ENCODE measurements around the gene C10orf120. TPM values are rescaled to one million over a fixed set of nuclear protein-coding genes. Genes with fewer than 3 reads are reported as not detected.

The C10orf120 gene
- total and polyA plus RNA-seq, 7 experiments from 2014 or later: not detected

DNA sequence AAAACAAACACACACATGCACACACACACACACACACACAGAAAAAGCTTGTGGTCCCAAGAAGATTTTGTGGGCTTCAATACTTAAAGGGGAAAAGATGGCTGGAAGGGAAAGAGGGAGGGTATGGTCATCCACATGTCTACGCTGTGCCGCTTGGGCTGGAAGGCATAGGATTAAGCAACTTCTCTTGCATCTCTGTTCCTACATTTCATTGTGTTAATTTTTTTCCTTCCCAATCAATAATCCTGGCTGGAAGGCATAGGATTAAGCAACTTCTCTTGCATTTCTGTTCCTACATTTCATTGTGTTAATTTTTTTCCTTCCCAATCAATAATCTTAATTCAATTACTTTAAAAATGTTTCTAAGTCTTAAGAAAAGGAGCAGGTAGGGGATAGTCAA is 30.6 kb downstream of the C10orf120 start:
- ATAC-seq (no peak), DNase-seq (no peak)
- Mint-ChIP-seq H3K27ac (no peak overlapping the region), H3K27me3 (peaks cover 8 to 38% (median 27%) of the 10 kb centered on the region in 5 donors), H3K4me1 (peaks cover 0 to 2% (median 0%) of the 10 kb centered on the region in 7 donors), H3K9me3 (no peaks in the 10 kb centered on the region), H3K36me3 (no peaks in the 10 kb centered on the region), H3K4me3 (no peak overlapping the region)
- Histone ChIP-seq H3K27me3 (ENCODE audit: control insufficient read depth in 2 of 2, insufficient read depth in 2 of 2, low read length in 2 of 2) (peaks cover 0 to 5% of the 10 kb centered on the region in 2 donors), H3K4me1 (ENCODE audit: control insufficient read depth in 2 of 2, insufficient read depth in 2 of 2, low read length in 2 of 2) (no peaks in the 10 kb centered on the region), H3K36me3 (ENCODE audit: control insufficient read depth in 2 of 3, insufficient read depth in 3 of 3, low read length in 3 of 3) (no peaks in the 10 kb centered on the region), H3K27ac (ENCODE audit: low read depth, low read length) (no peak overlapping the region), H3K4me3 (ENCODE audit: low read length) (no peak overlapping the region), H3K9me3 (ENCODE audit: control insufficient read depth in 2 of 3, low read length in 3 of 3) (no peaks in the 10 kb centered on the region)
- intact Hi-C loops (cut with micrococcal nuclease): no loop called here
- CTCF ChIA-PET: no interaction called here
- POLR2A ChIA-PET: no interaction called here

DNA sequence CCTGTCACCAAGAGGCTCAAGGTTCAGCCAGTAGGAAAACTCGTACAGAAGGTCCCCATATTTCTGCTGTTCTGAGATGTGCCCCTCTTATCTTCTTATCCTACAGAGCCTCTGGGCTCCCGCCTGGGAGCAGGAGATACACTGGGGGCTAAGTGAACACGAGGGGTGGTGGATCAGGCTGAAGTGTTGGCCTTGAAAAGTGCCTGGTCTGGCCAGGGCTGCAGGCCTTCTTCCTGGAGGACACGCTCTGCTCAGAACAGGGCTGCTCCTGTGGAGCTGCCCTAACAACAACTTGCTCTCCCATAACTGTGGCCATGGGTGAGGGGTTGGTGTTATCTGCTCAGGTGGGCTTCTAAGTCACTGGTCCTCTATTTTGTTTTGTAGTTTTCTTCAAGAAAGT is 33.7 kb downstream of the C10orf120 start:
- Histone ChIP-seq H3K9me3 (ENCODE audit: control insufficient read depth in 2 of 3, low read length in 3 of 3) (no peaks in the 10 kb centered on the region), H3K36me3 (ENCODE audit: control insufficient read depth in 2 of 3, insufficient read depth in 3 of 3, low read length in 3 of 3) (no peaks in the 10 kb centered on the region), H3K4me1 (ENCODE audit: control insufficient read depth in 2 of 2, insufficient read depth in 2 of 2, low read length in 2 of 2) (no peaks in the 10 kb centered on the region), H3K27ac (ENCODE audit: low read depth, low read length) (no peak overlapping the region), H3K4me3 (ENCODE audit: low read length) (no peak overlapping the region), H3K27me3 (ENCODE audit: control insufficient read depth in 2 of 2, insufficient read depth in 2 of 2, low read length in 2 of 2) (peaks cover 0 to 5% of the 10 kb centered on the region in 2 donors)
- H3K9me3 Mint-ChIP-seq: peaks cover 0 to 1% (median 0%) of the 10 kb centered on the region in 11 donors
- DNase-seq: no peak
- no peak for ATAC-seq
- ChIA-PET CTCF (no interaction called here), POLR2A (no interaction called here)
- intact Hi-C loops (cut with micrococcal nuclease): no loop called here
- H3K4me1 Mint-ChIP-seq: peaks cover 0 to 2% (median 0%) of the 10 kb centered on the region in 7 donors
- H3K36me3 Mint-ChIP-seq: no peaks in the 10 kb centered on the region
- H3K27ac Mint-ChIP-seq: no peak overlapping the region
- peaks cover 6 to 41% (median 26%) of the 10 kb centered on the region in 5 donors for H3K27me3 Mint-ChIP-seq
- H3K4me3 Mint-ChIP-seq: no peak overlapping the region

DNA sequence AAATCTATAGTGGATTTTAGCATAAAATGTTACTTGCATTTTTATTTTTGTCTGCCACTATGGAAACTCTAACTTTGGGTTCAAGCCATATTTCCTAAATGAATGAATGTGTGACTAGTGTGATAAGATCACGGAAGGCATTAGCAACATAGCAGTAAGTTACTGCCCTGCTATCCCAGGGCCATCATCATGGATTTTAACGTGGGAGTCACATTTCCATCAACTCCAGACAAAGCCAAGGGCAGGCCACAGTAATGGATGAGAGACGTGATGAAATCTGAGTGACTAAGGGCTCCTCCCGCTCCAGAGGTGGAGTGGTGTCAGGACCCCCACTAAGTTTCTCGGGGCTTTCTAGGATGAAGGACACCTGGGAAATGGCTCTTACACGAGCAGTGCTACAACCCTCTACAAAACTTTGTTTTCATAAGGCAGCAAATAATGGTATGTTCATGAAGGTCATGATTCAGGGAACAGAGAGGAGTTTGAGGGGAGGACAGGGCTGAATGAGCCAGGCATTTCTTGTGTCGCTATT is 34.3 kb downstream of the C10orf120 start:
- Histone ChIP-seq H3K36me3 (ENCODE audit: control insufficient read depth in 2 of 3, insufficient read depth in 3 of 3, low read length in 3 of 3) (no peaks in the 10 kb centered on the region), H3K27ac (ENCODE audit: low read depth, low read length) (no peak overlapping the region), H3K9me3 (ENCODE audit: control insufficient read depth in 2 of 3, low read length in 3 of 3) (no peaks in the 10 kb centered on the region), H3K4me3 (ENCODE audit: low read length) (no peak overlapping the region), H3K27me3 (ENCODE audit: control insufficient read depth in 2 of 2, insufficient read depth in 2 of 2, low read length in 2 of 2) (peaks cover 0 to 5% of the 10 kb centered on the region in 2 donors), H3K4me1 (ENCODE audit: control insufficient read depth in 2 of 2, insufficient read depth in 2 of 2, low read length in 2 of 2) (no peaks in the 10 kb centered on the region)
- Mint-ChIP-seq H3K4me1 (peaks cover 0 to 2% (median 0%) of the 10 kb centered on the region in 7 donors), H3K27me3 (peaks cover 6 to 35% (median 26%) of the 10 kb centered on the region in 5 donors), H3K9me3 (peaks cover 0 to 2% (median 0%) of the 10 kb centered on the region in 11 donors), H3K27ac (no peak overlapping the region), H3K4me3 (no peak overlapping the region), H3K36me3 (no peaks in the 10 kb centered on the region)
- POLR2A ChIA-PET: no interaction called here
- CTCF ChIA-PET: no interaction called here
- intact Hi-C loops (cut with micrococcal nuclease): no loop called here
- DNase-seq (no peak), ATAC-seq (no peak)

DNA sequence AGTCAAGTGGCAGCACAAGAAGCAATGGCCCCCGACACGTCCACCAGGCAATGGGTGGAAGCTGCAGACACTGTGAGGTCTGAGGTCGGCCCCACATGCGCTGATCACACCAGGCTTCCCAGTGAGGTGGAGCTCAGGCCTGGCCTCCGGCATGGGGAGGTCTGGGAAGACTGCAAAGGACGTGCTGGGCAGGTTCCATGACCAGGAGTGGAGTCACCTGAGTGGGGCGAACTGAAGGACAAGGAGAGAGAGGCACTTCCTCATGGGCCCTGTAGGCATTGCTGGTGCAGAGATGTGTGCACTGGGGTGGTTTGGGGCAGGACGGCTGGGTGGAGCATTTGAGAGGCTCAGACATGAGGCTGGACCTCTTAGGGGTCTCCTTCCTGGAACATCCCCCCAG is 35.1 kb downstream of the C10orf120 start:
- Mint-ChIP-seq H3K4me1 (peaks cover 0 to 2% (median 0%) of the 10 kb centered on the region in 7 donors), H3K4me3 (no peak overlapping the region), H3K27me3 (peaks cover 6 to 34% (median 26%) of the 10 kb centered on the region in 5 donors), H3K36me3 (no peaks in the 10 kb centered on the region), H3K27ac (no peak overlapping the region), H3K9me3 (peaks cover 0 to 2% (median 0%) of the 10 kb centered on the region in 11 donors)
- CTCF ChIA-PET: no interaction called here
- Histone ChIP-seq H3K36me3 (ENCODE audit: control insufficient read depth in 2 of 3, insufficient read depth in 3 of 3, low read length in 3 of 3) (no peaks in the 10 kb centered on the region), H3K4me3 (ENCODE audit: low read length) (no peak overlapping the region), H3K27ac (ENCODE audit: low read depth, low read length) (no peak overlapping the region), H3K4me1 (ENCODE audit: control insufficient read depth in 2 of 2, insufficient read depth in 2 of 2, low read length in 2 of 2) (no peaks in the 10 kb centered on the region), H3K9me3 (ENCODE audit: control insufficient read depth in 2 of 3, low read length in 3 of 3) (no peaks in the 10 kb centered on the region), H3K27me3 (ENCODE audit: control insufficient read depth in 2 of 2, insufficient read depth in 2 of 2, low read length in 2 of 2) (peaks cover 0 to 2% of the 10 kb centered on the region in 2 donors)
- no peak for DNase-seq
- POLR2A ChIA-PET: no interaction called here
- intact Hi-C loops (cut with micrococcal nuclease): no loop called here
- no peak for ATAC-seq

DNA sequence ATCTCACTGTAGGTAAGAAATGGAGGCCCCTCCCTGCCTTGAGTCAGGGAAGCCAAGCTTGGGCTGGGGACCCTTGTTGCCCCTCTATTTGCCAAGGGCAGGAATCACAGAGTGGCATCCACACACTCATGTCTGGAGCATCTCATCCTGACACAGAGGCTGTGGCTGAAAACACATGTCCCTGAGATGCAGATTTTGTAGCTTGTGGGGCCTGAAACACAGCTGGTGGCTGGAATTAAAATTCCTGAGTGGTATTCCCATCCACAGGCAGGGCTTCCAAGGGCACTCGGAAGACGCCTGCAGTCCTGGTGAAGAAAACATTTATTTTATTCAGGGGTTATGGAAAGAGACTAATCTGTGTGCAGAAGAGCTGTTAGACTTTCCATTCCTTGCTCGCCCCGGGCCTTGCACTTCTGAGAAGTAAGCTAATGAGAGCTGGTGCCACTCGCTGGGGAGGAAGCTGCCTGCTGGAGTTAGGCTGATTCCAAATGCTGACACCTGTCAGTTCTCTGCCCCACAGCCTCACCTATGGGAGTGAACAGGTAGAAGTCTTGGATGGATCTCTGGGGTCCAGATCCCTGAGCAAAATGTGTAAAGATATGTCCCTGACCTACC is 36.0 kb downstream of the C10orf120 start:
- CTCF ChIA-PET: no interaction called here
- Histone ChIP-seq H3K9me3 (ENCODE audit: control insufficient read depth in 2 of 3, low read length in 3 of 3) (no peaks in the 10 kb centered on the region), H3K27me3 (ENCODE audit: control insufficient read depth in 2 of 2, insufficient read depth in 2 of 2, low read length in 2 of 2) (no peaks in the 10 kb centered on the region), H3K4me1 (ENCODE audit: control insufficient read depth in 2 of 2, insufficient read depth in 2 of 2, low read length in 2 of 2) (no peaks in the 10 kb centered on the region), H3K27ac (ENCODE audit: low read depth, low read length) (no peak overlapping the region), H3K36me3 (ENCODE audit: control insufficient read depth in 2 of 3, insufficient read depth in 3 of 3, low read length in 3 of 3) (no peaks in the 10 kb centered on the region), H3K4me3 (ENCODE audit: low read length) (no peak overlapping the region)
- H3K4me3 Mint-ChIP-seq: no peak overlapping the region
- no peaks in the 10 kb centered on the region for H3K36me3 Mint-ChIP-seq
- H3K27me3 Mint-ChIP-seq: peaks cover 6 to 39% (median 26%) of the 10 kb centered on the region in 5 donors
- H3K4me1 Mint-ChIP-seq: peaks cover 0 to 2% (median 0%) of the 10 kb centered on the region in 7 donors
- intact Hi-C loops (cut with micrococcal nuclease): no loop called here
- ATAC-seq (no peak), DNase-seq (no peak)
- H3K9me3 Mint-ChIP-seq: peaks cover 0 to 2% (median 0%) of the 10 kb centered on the region in 11 donors
- POLR2A ChIA-PET: no interaction called here
- H3K27ac Mint-ChIP-seq: no peak overlapping the region

DNA sequence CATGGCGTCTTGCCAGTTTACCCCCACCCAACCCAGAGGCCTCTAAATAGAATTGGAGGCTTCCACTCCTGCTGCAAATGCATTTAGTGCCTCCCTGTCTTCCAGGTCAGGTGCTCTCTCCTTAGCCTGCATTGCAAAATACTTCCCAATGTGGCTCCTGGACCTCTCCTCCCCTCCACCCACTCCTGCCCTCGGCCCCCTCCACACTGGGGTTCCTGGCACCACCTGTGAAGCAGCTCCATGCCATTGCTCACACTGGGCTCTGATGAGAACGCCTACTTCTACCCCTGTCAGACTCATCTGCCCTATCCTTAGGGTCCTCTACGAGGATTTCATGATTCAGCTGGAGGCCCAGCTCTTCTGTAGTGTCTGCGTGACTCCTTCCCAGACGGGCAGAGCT is 37.4 kb downstream of the C10orf120 start:
- Histone ChIP-seq H3K4me1 (ENCODE audit: control insufficient read depth in 2 of 2, insufficient read depth in 2 of 2, low read length in 2 of 2) (no peaks in the 10 kb centered on the region), H3K36me3 (ENCODE audit: control insufficient read depth in 2 of 3, insufficient read depth in 3 of 3, low read length in 3 of 3) (no peaks in the 10 kb centered on the region), H3K4me3 (ENCODE audit: low read length) (no peak overlapping the region), H3K9me3 (ENCODE audit: control insufficient read depth in 2 of 3, low read length in 3 of 3) (no peaks in the 10 kb centered on the region), H3K27me3 (ENCODE audit: control insufficient read depth in 2 of 2, insufficient read depth in 2 of 2, low read length in 2 of 2) (no peaks in the 10 kb centered on the region), H3K27ac (ENCODE audit: low read depth, low read length) (no peak overlapping the region)
- ATAC-seq (no peak), DNase-seq (no peak)
- Mint-ChIP-seq H3K27me3 (peaks cover 4 to 37% (median 25%) of the 10 kb centered on the region in 5 donors), H3K9me3 (peaks cover 0 to 2% (median 0%) of the 10 kb centered on the region in 11 donors), H3K4me3 (no peak overlapping the region), H3K27ac (no peak overlapping the region), H3K4me1 (no peaks in the 10 kb centered on the region), H3K36me3 (no peaks in the 10 kb centered on the region)
- POLR2A ChIA-PET: no interaction called here
- intact Hi-C loops (cut with micrococcal nuclease): no loop called here
- CTCF ChIA-PET: no interaction called here

DNA sequence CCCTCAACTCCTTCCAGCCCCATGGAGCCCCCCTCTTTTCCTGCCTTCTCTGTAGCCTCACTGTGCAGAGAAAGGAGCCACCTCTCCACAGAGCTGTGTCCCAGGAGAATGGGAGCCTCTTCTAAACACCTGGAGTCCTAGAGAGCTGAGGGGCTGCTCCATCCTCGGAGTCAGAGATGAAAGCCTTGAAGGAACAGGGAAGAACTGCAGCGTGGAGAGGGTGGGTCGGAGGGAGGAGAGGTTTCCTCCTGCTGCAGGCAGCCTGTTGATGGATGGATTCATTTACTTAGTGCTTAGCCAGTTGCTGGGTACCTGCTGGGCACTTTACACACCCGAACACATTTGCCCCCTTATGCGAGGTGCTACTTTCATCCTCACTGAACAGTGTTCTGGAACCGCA is 39.0 kb downstream of the C10orf120 start:
- Mint-ChIP-seq H3K4me3 (no peak overlapping the region), H3K27me3 (peaks cover 3 to 40% (median 15%) of the 10 kb centered on the region in 5 donors), H3K4me1 (no peaks in the 10 kb centered on the region), H3K27ac (no peak overlapping the region), H3K36me3 (no peaks in the 10 kb centered on the region), H3K9me3 (peaks cover 0 to 2% (median 0%) of the 10 kb centered on the region in 11 donors)
- no peak overlapping the region for H3K4me3 ChIP-seq (ENCODE audit: low read length)
- DNase-seq (no peak), ATAC-seq (no peak)
- no peaks in the 10 kb centered on the region for H3K9me3 ChIP-seq (ENCODE audit: control insufficient read depth in 2 of 3, low read length in 3 of 3)
- intact Hi-C loops (cut with micrococcal nuclease): no loop called here
- H3K27me3 ChIP-seq (ENCODE audit: control insufficient read depth in 2 of 2, insufficient read depth in 2 of 2, low read length in 2 of 2): no peaks in the 10 kb centered on the region
- no peak overlapping the region for H3K27ac ChIP-seq (ENCODE audit: low read depth, low read length)
- ChIA-PET POLR2A (no interaction called here), CTCF (no interaction called here)
- H3K4me1 ChIP-seq (ENCODE audit: control insufficient read depth in 2 of 2, insufficient read depth in 2 of 2, low read length in 2 of 2): no peaks in the 10 kb centered on the region
- no peaks in the 10 kb centered on the region for H3K36me3 ChIP-seq (ENCODE audit: control insufficient read depth in 2 of 3, insufficient read depth in 3 of 3, low read length in 3 of 3)

Data from naive thymus-derived CD4-positive, alpha-beta T cell (primary cell).